HepG2 (cell line): ENCODE results near the gene CACNB4. TPM values are rescaled to one million over a fixed set of nuclear protein-coding genes. Genes with fewer than 3 reads are reported as not detected.

ENCODE experiments used
- ATAC-seq: fragments of 200-7000 bp; cut with Tn5 transposase; 3 replicates; pipeline ENCODE4 v1.9.1; 2020; ENCODE audit warnings: mild to moderate bottlenecking, moderate library complexity
- BruUV-seq: library from RNA; stranded (reverse); fragments of 400-500 nt; replicated peaks from 2 replicates; lab custom pipeline; 2021; lab: Mats Ljungman, UMichigan
- CTCF ChIA-PET: fragments of 300-600 bp; formaldehyde crosslinking; extraction: SDS; loops from one replicate; lab custom pipeline; 2021; ENCODE audit warnings: low total read pairs, inconsistent platforms, low intra/inter-chr PET ratio; lab: Yijun Ruan, JAX
- POLR2A ChIA-PET: fragments of 350-600 bp; sonication (Branson Sonifier 250); formaldehyde crosslinking; loops from one replicate; lab custom pipeline; 2020; ENCODE audit warnings: antibody characterized with exemption, inconsistent platforms; lab: Yijun Ruan, JAX
- DNase-seq: peaks from one replicate; pipeline ENCODE4 v3.0.0-alpha.2; 2015; ENCODE audit warnings: low spot score
- FAIRE-seq: peaks from 3 replicates; lab custom pipeline; 2011; peaks lifted over from hg19 to GRCh38; lab: Jason Lieb, UNC
- H2AFZ ChIP-seq: one replicate; pipeline ENCODE4 v1.6.1; 2011; ENCODE audit warnings: low read length, inconsistent platforms
- H3K27ac ChIP-seq: fragments of 300-600 bp; 3 replicates; pipeline ENCODE4 v1.8.0; 2011; ENCODE audit warnings: mixed run types, mild to moderate bottlenecking, mixed read lengths, low read length, inconsistent platforms; ENCODE audit not compliant: insufficient read depth; ENCODE audit errors: extremely low read length
- H3K27me3 ChIP-seq, 2 experiments: fragments of 200-600 bp in 1 of 2; 2 replicates in 1 of 2; 3 replicates in 1 of 2; pipeline versions ENCODE4 v1.6.0 to v1.8.0; 2011; ENCODE audit warnings: low read length in 2 of 2, mild to moderate bottlenecking in 2 of 2, moderate library complexity in 2 of 2, inconsistent platforms in 1 of 2; ENCODE audit not compliant: insufficient read depth in 2 of 2, control insufficient read depth in 1 of 2
- H3K36me3 ChIP-seq, 2 experiments: fragments of 200-600 bp in 1 of 2; replicated peaks in 1 of 2; 2 replicates in 1 of 2; 3 replicates in 1 of 2; pipeline versions ENCODE4 v1.5.1 to v1.8.0; 2011; ENCODE audit warnings: low read length in 2 of 2, inconsistent platforms in 1 of 2; ENCODE audit not compliant: insufficient read depth in 2 of 2, control insufficient read depth in 1 of 2
- H3K4me1 ChIP-seq: 2 replicates; pipeline ENCODE4 v1.5.1; 2012; ENCODE audit warnings: low read length, inconsistent platforms; ENCODE audit not compliant: insufficient read depth
- H3K4me2 ChIP-seq: 2 replicates; pipeline ENCODE4 v1.6.0; 2011; ENCODE audit warnings: low read depth, low read length, inconsistent platforms
- H3K4me3 ChIP-seq, 3 experiments: fragments of 200-600 bp in 1 of 3; sonication (generic), shearing (Covaris generic) in 1 of 3; replicated peaks in 1 of 3; 2 replicates each; pipeline ENCODE4 v1.5.1; 2011 to 2016; ENCODE audit warnings: low read length in 3 of 3, inconsistent platforms in 2 of 3, low read depth in 2 of 3, mild to moderate bottlenecking in 2 of 3, control low read depth in 1 of 3, mixed read lengths in 1 of 3; ENCODE audit not compliant: insufficient read depth in 1 of 3
- H3K79me2 ChIP-seq: one replicate; pipeline ENCODE4 v1.6.1; 2011; ENCODE audit warnings: low read length, inconsistent platforms; ENCODE audit not compliant: insufficient read depth
- H3K9ac ChIP-seq: 2 replicates; pipeline ENCODE4 v1.6.0; 2011; ENCODE audit warnings: mild to moderate bottlenecking, low read depth, low read length, inconsistent platforms; ENCODE audit not compliant: insufficient read depth
- H3K9me3 ChIP-seq: 2 replicates; pipeline ENCODE4 v1.5.1; 2012; ENCODE audit warnings: mild to moderate bottlenecking, low read length
- H4K20me1 ChIP-seq: 2 replicates; pipeline ENCODE4 v1.6.0; 2011; ENCODE audit warnings: inconsistent platforms, mild to moderate bottlenecking, low read length, moderate library complexity; ENCODE audit not compliant: insufficient read depth
- CBX5 ChIP-seq: sonication (generic); formaldehyde crosslinking; IDR thresholded peaks from 2 replicates; pipeline ENCODE4 v1.4.0; 2020; ENCODE audit warnings: missing genetic modification reagents, borderline replicate concordance
- CERS6 ChIP-seq: sonication (generic); formaldehyde crosslinking; IDR thresholded peaks from 2 replicates; pipeline ENCODE4 v1.5.0; 2020; ENCODE audit warnings: missing genetic modification reagents
- HMG20A ChIP-seq: IDR thresholded peaks from 2 replicates; pipeline ENCODE4 v1.6.1; 2016; ENCODE audit warnings: borderline replicate concordance
- MIER3 ChIP-seq: IDR thresholded peaks from 2 replicates; pipeline ENCODE4 v1.6.1; 2016; ENCODE audit warnings: missing compliant biosample characterization, borderline replicate concordance
- NAIF1 ChIP-seq: sonication (generic); formaldehyde crosslinking; IDR thresholded peaks from 2 replicates; pipeline ENCODE4 v1.5.0; 2020; ENCODE audit warnings: mild to moderate bottlenecking, missing genetic modification reagents, borderline replicate concordance
- NR0B2 ChIP-seq: sonication (generic); formaldehyde crosslinking; IDR thresholded peaks from 2 replicates; pipeline ENCODE4 v1.4.0; 2020; ENCODE audit warnings: mild to moderate bottlenecking, missing genetic modification reagents
- REST ChIP-seq, 2 experiments: IDR thresholded peaks; 2 replicates each; pipeline ENCODE4 v1.6.1; 2011 to 2012; ENCODE audit warnings: low read length in 2 of 2, borderline replicate concordance in 1 of 2, low read depth in 1 of 2, mild to moderate bottlenecking in 1 of 2, moderate library complexity in 1 of 2
- ZBTB38 ChIP-seq: sonication (generic); formaldehyde crosslinking; IDR thresholded peaks from 2 replicates; pipeline ENCODE4 v1.5.1; 2020; ENCODE audit warnings: mild to moderate bottlenecking, missing genetic modification reagents
- ZFP36 ChIP-seq: fragments of 150-350 bp; IDR thresholded peaks from 2 replicates; pipeline ENCODE4 v1.6.1; 2018; ENCODE audit warnings: borderline replicate concordance, low read length, low read depth; ENCODE audit not compliant: partially characterized antibody
- ZNF432 ChIP-seq: sonication (generic); formaldehyde crosslinking; IDR thresholded peaks from 2 replicates; pipeline ENCODE4 v1.5.0; 2020; ENCODE audit warnings: missing genetic modification reagents, mild to moderate bottlenecking, borderline replicate concordance
- ZNF441 ChIP-seq: sonication (generic); formaldehyde crosslinking; IDR thresholded peaks from 2 replicates; pipeline ENCODE4 v1.7.0; 2021; ENCODE audit warnings: missing genetic modification reagents, borderline replicate concordance
- ZNF576 ChIP-seq: sonication (generic); formaldehyde crosslinking; IDR thresholded peaks from 2 replicates; pipeline ENCODE4 v1.4.0; 2020; ENCODE audit warnings: mild to moderate bottlenecking, missing genetic modification reagents
- in situ Hi-C: cut with HindIII; loops from 2 replicates; pipeline ENCODE4 v1.10.0; 2017; ENCODE audit warnings: low pct_unique_long_range_greater_than_20kb; ENCODE audit not compliant: extremely low pct_ligation_motif_present
- intact Hi-C: fragments of 100-400 bp; cut with micrococcal nuclease; formaldehyde crosslinking; loops from one replicate; pipeline ENCODE4 v1.10.0; 2022; ENCODE audit not compliant: unreplicated experiment
- polyA plus RNA-seq, 8 experiments: library from polyadenylated mRNA; depleted of rRNA in 3 of 8; stranded (reverse) in 7 of 8; unstranded in 1 of 8; fragments of >200 nt; fragmentation: Illumina TruSeq in 4 of 8; extraction: Trizol in 4 of 8; gene quantifications; 2 replicates each; pipeline versions ENCODE4 v1.2.1 to v1.2.3, GENCODE V29; 2011 to 2016; ENCODE audit warnings: low read depth in 4 of 8, missing spikeins in 1 of 8, mixed read lengths in 1 of 8; ENCODE audit not compliant: insufficient read depth in 1 of 8
- total RNA-seq, 5 experiments: library from RNA; depleted of rRNA; stranded (reverse); fragments of >200 nt; fragmentation: Illumina TruSeq; extraction: Trizol; gene quantifications; 2 replicates each; pipeline ENCODE4 v1.2.3, GENCODE V29; 2016; ENCODE audit warnings: low read depth in 1 of 5
- TF ChIP-seq, protein P1 (sequence below): sonication (generic); formaldehyde crosslinking; IDR thresholded peaks from 2 replicates; pipeline ENCODE4 v1.8.0; 2022; ENCODE audit warnings: missing genetic modification reagents, mild to moderate bottlenecking, inconsistent platforms, borderline replicate concordance
- TF ChIP-seq, protein P2 (sequence below): sonication (generic); formaldehyde crosslinking; conservative IDR thresholded peaks from 2 replicates; pipeline ENCODE4 v1.8.0; 2022; ENCODE audit warnings: low read depth, missing genetic modification reagents

Gene CACNB4
- total and polyA plus RNA-seq, 2 of the 13 experiments (the other 11 are each of a cell fraction or from before 2014, with no cell fraction given), result 5.1 to 14.3 TPM

DNA sequence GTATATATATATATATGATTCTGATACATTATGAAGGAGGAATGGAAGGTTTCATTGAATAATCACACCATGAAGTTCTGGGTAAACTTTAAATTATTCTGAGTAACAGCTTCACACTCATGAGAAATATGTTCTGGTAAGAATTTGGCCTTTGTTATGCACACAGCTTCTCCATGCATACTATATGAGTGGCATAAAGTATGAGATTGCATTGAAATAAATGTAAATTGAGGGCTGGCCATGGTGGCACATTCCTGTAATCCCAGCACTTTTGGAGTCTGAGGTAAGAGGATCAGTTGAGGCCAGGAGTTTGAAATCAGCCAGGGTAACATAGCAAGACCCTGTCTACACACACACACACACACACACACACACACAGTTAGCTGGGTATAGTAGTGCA, 220.6 kb downstream of the CACNB4 start:
- H3K4me2 ChIP-seq, result no peak overlapping the region
- no peaks in the 10 kb centered on the region for H4K20me1 ChIP-seq
- ChIA-PET CTCF (no interaction called here), POLR2A (no interaction called here)
- ATAC-seq (no peak), FAIRE-seq (no peak), DNase-seq (no peak)
- BruUV-seq, result no TSS peak
- H3K9me3 ChIP-seq, result no peaks in the 10 kb centered on the region
- H3K4me3 ChIP-seq, result no peak overlapping the region
- peaks cover 21% of the 10 kb centered on the region for H3K4me1 ChIP-seq
- no peaks in the 10 kb centered on the region for H3K27me3 ChIP-seq
- TF ChIP-seq ZNF576 (CRISPR knock-in tag) (no peak), REST (IDR thresholded peaks at IDR 0.05; ENCODE audit: borderline replicate concordance in 1 of 2, low read depth in 1 of 2, low read length in 2 of 2) (no peak), HMG20A (no peak), CBX5 (no peak), NAIF1 (no peak), ZNF441 (CRISPR knock-in tag) (no peak), NR0B2 (no peak), MIER3 (no peak), ZBTB38 (no peak), ZNF432 (CRISPR knock-in tag) (no peak), ZFP36 (no peak), CERS6 (CRISPR knock-in tag) (no peak)
- TF ChIP-seq, protein P1, sequence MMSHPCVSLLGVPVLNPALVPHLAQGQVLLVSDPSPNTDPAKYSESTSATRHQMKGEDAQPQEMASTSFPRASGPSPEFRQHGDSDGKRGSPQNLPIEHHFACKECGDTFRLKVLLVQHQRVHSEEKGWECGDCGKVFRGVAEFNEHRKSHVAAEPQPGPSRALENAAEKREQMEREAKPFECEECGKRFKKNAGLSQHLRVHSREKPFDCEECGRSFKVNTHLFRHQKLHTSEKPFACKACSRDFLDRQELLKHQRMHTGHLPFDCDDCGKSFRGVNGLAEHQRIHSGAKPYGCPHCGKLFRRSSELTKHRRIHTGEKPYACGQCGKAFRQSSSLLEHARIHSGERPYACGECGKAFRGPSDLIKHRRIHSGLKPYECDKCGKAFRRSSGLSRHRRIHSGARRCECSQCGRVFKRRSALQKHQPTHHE, result no peak
- TF ChIP-seq, protein P2, sequence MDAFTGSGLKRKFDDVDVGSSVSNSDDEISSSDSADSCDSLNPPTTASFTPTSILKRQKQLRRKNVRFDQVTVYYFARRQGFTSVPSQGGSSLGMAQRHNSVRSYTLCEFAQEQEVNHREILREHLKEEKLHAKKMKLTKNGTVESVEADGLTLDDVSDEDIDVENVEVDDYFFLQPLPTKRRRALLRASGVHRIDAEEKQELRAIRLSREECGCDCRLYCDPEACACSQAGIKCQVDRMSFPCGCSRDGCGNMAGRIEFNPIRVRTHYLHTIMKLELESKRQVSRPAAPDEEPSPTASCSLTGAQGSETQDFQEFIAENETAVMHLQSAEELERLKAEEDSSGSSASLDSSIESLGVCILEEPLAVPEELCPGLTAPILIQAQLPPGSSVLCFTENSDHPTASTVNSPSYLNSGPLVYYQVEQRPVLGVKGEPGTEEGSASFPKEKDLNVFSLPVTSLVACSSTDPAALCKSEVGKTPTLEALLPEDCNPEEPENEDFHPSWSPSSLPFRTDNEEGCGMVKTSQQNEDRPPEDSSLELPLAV (CRISPR knock-in tag), result no peak
- H3K9ac ChIP-seq, result no peak overlapping the region
- peak overlapping the region; percentile 44 for H3K27ac ChIP-seq
- in situ Hi-C loops (no loop called here), intact Hi-C loops (no loop called here)
- H3K79me2 ChIP-seq, result no peaks in the 10 kb centered on the region
- H3K36me3 ChIP-seq, result peaks cover 0 to 30% of the 10 kb centered on the region in 2 experiments; a peak in 3 of 5 replicates
- H2AFZ ChIP-seq, result no peak overlapping the region
